Stimulated activated naive B cell treated with anti-CD40 and anti-IgM and Interleukin-4, amounts not matched to agents 10 μg/mL and 1 μg/mL and 100 μg/mL, for 72 hours (primary cell): Measurements from ENCODE around the gene LARGE1.

ENCODE experiments used
- ATAC-seq, 2 donors: fragments of 150-1000 bp; cut with Tn5 transposase; replicated peaks; 2 replicates each; pipeline ENCODE4 v1.10.0; 2021; ENCODE audit warnings: moderate library complexity in 1 of 2
- DNase-seq: peaks from one replicate; pipeline ENCODE4 v3.0.0; 2021
- H3K27ac Mint-ChIP-seq: one replicate; pipeline ENCODE4 v1.8.0; 2022; ENCODE audit warnings: mild to moderate bottlenecking, mixed read lengths
- H3K27me3 Mint-ChIP-seq, 2 donors: one replicate each; pipeline ENCODE4 v1.8.0; 2022; ENCODE audit warnings: mixed read lengths in 2 of 2
- H3K36me3 Mint-ChIP-seq, 2 donors: one replicate each; pipeline ENCODE4 v1.8.0; 2022; ENCODE audit warnings: mixed read lengths in 2 of 2, mild to moderate bottlenecking in 1 of 2
- H3K4me1 Mint-ChIP-seq, 2 donors: one replicate each; pipeline ENCODE4 v1.8.0; 2022; ENCODE audit warnings: mixed read lengths in 2 of 2, mild to moderate bottlenecking in 1 of 2
- H3K4me3 Mint-ChIP-seq, 2 donors: one replicate each; pipeline ENCODE4 v1.8.0; 2022; ENCODE audit warnings: mild to moderate bottlenecking in 2 of 2, mixed read lengths in 2 of 2, moderate library complexity in 1 of 2
- H3K9me3 Mint-ChIP-seq, 2 donors: one replicate each; pipeline ENCODE4 v1.8.0; 2022; ENCODE audit warnings: mixed read lengths in 2 of 2, mild to moderate bottlenecking in 1 of 2

The LARGE1 gene

DNA sequence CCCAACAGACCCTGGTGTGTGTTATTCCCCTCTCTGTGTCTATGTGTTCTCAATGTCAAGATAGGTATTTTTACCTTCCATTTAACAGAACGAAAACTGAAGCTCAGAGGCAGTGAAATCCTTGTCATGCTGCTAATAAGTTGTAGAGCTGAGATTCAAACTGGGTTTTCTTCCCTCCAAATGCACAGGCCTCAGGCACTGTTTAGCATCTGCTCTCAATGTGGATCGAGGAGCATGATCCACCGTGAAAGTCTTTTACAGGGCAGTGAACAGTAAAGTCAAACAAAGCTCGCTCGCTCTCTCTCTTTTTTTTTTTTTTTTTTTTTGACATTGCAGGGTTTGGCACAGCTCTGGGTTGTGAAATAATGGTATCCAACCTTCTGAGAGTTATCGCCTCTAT lies 461.1 kb downstream of the LARGE1 start:
- DNase-seq (no peak), ATAC-seq (no peak)
- Mint-ChIP-seq H3K27me3 (no peaks in the 10 kb centered on the region), H3K27ac (no peak overlapping the region), H3K9me3 (peaks cover 0 to 8% of the 10 kb centered on the region in 2 donors), H3K4me1 (no peaks in the 10 kb centered on the region), H3K36me3 (peaks cover 9 to 15% of the 10 kb centered on the region in 2 donors), H3K4me3 (no peak overlapping the region)

DNA sequence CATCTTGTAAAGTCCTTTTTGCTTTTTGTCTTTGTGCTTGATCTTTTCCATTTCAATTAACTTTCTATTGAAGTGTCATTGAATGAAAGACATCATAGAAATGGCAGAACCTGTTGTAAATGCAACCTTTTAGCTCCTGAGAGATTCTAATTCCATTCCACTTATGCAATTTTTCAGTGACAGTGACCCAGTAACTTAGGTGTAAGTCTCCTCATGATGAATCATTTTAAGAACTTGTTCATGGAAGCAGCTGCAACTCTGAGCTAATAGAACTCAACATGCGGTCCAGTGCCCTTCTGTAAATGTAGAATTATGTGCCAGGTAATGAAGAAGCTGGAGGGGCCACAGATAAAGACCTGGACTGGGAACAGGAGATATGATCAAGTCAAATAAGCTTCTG lies 463.8 kb downstream of the LARGE1 start:
- DNase-seq (no peak), ATAC-seq (no peak)
- Mint-ChIP-seq H3K36me3 (peaks cover 5 to 18% of the 10 kb centered on the region in 2 donors), H3K4me3 (no peak overlapping the region), H3K27me3 (no peaks in the 10 kb centered on the region), H3K9me3 (peaks cover 0 to 6% of the 10 kb centered on the region in 2 donors), H3K4me1 (peaks cover 0 to 2% of the 10 kb centered on the region in 2 donors), H3K27ac (no peak overlapping the region)

DNA sequence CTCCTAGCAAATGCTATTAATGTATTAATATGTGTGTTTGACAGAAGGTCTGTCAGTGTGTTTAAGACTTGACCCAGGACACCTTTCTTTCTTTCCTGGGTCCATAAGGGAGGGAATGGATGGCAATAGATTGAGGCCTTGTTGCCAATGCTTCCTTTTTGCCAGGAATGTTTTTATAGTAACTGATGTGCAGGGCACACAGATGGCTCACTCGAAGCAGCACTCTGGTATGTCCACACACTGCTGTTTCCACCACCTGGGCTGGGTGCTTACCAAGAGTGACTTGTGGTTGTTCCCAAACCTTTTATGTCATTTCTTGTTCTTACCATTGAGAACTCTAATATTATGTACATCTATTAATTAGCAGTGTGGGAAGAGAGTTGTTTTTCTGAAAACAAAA lies 465.2 kb downstream of the LARGE1 start:
- Mint-ChIP-seq H3K36me3 (peaks cover 0 to 10% of the 10 kb centered on the region in 2 donors), H3K27me3 (no peaks in the 10 kb centered on the region), H3K4me1 (peaks cover 0 to 2% of the 10 kb centered on the region in 2 donors), H3K9me3 (no peaks in the 10 kb centered on the region), H3K4me3 (no peak overlapping the region), H3K27ac (no peak overlapping the region)
- DNase-seq (no peak), ATAC-seq (no peak)

DNA sequence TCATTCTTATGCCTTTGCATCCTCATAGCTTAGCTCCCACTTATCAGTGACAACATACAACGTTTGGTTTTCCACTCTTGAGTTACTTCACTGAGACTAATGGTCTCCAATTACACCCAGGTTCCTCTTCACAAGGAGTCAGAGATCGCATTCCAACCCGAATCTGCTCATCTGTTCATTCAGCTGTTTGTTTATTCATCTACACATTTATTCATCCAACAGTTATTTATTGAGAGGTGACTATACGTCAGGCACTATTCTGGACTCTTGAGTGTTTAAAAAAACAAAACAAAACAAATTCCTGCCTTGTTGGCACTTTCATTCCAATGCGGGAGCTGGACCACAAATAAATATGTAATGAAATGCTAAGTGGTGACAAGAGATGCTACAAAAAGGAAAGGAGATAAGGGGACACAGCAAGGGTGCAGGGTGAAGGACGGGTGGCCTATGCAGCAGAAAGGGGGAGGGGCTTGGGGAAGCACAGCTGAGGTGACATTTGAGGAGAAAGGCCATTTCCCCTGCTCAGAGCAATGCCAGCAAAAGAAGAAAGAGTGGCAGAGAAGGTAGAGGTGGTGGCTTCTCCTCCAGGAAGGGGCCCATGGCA lies 468.3 kb downstream of the LARGE1 start:
- H3K27me3 Mint-ChIP-seq: peaks cover 0 to 4% of the 10 kb centered on the region in 2 donors
- DNase-seq (no peak), ATAC-seq (no peak)
- H3K4me1 Mint-ChIP-seq: peaks cover 11 to 18% of the 10 kb centered on the region in 2 donors
- peaks cover 2 to 16% of the 10 kb centered on the region in 2 donors for H3K36me3 Mint-ChIP-seq
- no peaks in the 10 kb centered on the region for H3K9me3 Mint-ChIP-seq
- H3K4me3 Mint-ChIP-seq: no peak overlapping the region
- H3K27ac Mint-ChIP-seq: no peak overlapping the region

DNA sequence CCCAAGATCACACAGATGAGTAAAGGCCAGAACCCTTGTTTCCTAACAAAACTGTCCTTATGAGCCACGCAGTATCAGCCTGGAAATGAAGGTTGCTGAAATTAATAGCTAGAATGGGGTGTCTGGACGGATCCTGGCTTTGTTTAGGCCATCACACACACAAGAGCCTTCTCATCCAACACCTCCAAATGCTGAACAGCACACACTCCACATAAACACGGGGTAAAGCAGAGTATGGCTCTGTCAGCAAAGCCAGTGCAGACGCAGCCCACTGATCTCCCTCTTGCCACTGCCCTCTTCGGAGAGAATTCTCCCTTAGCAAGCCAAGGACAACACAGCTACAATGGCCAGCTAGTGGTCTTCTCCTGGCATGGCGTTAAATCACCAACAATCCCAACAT lies 469.5 kb downstream of the LARGE1 start:
- H3K27me3 Mint-ChIP-seq: peaks cover 0 to 4% of the 10 kb centered on the region in 2 donors
- DNase-seq: no peak
- peaks cover 4 to 15% of the 10 kb centered on the region in 2 donors for H3K36me3 Mint-ChIP-seq
- no peak overlapping the region for H3K4me3 Mint-ChIP-seq
- H3K4me1 Mint-ChIP-seq: peaks cover 13 to 22% of the 10 kb centered on the region in 2 donors
- H3K27ac Mint-ChIP-seq: no peak overlapping the region
- ATAC-seq: no peak
- H3K9me3 Mint-ChIP-seq: no peaks in the 10 kb centered on the region

DNA sequence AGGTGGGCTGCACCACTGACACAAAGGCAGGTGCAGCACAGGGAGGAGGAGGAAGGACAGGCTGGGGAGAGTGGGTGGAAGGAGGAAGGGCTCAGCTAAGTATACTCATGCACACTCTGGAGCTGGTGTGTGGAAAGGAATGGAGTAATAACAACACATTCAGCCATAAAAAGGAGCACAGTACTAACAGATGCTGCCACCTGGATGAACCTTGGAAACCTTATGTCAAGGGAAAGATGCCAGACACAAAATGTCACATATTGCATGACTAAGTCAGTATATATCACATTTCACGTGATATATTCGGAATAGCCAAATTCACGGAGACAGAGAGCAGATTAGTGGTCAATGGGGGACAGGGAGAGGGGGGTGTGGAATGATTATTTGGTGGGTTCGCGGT lies 472.5 kb downstream of the LARGE1 start:
- DNase-seq (no peak), ATAC-seq (no peak)
- no peak overlapping the region for H3K27ac Mint-ChIP-seq
- no peaks in the 10 kb centered on the region for H3K9me3 Mint-ChIP-seq
- H3K4me1 Mint-ChIP-seq: peaks cover 14 to 22% of the 10 kb centered on the region in 2 donors
- H3K4me3 Mint-ChIP-seq: no peak overlapping the region
- H3K36me3 Mint-ChIP-seq: peaks cover 6 to 19% of the 10 kb centered on the region in 2 donors
- H3K27me3 Mint-ChIP-seq: peaks cover 0 to 4% of the 10 kb centered on the region in 2 donors

- peaks cover 25 to 26% of the 10 kb centered on the region in 2 donors for H3K4me1 Mint-ChIP-seq
- ATAC-seq: no peak
- H3K36me3 Mint-ChIP-seq: peaks cover 6 to 21% of the 10 kb centered on the region in 2 donors
- no peaks in the 10 kb centered on the region for H3K9me3 Mint-ChIP-seq
- H3K27me3 Mint-ChIP-seq: peaks cover 4% of the 10 kb centered on the region in 2 donors
- H3K27ac Mint-ChIP-seq: no peak overlapping the region
- H3K4me3 Mint-ChIP-seq: no peak overlapping the region
- DNase-seq: no peak
Observed at GRCh38 chr22:33443683-33444082, 476.6 kb downstream of the LARGE1 start.

DNA sequence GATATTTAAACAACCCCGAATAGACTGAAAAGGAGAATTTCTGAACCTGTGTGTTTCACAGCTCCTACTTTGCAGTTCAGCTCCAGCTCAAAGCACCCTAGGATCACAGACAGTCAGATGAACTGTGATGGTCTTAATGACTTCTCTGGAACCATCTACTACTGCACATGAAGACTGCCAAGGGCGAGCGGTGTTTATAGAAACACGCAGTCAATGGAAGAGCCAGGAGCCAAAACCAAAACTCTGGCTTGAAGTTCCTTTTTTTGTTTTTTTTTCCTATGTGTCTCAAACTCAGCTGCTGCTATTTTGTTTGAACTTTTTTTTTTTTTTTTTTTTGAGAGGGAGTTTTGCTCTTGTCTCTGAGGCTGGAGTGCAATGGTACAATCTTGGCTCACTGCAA lies 479.5 kb downstream of the LARGE1 start:
- no peak for DNase-seq
- no peak overlapping the region for H3K4me3 Mint-ChIP-seq

DNA sequence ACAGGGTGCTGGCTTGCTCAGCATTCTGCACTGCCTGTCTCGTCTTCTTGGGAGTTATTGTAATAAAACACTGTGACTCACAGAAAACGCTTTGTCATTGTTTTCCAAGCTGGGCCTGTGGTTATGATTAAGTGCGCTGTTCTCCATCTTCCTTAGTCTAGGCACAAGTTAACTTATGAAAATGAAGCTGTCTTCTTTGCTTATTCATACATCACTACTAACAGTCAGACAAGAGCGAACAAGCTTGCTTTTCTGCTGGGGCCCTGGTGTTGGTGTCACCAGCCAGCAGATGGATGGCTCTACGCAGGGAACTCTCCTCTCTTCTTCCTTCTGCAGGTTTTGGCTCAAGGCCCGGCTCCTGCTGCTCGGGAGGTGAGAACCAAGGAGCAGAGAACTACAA lies 482.0 kb downstream of the LARGE1 start:
- H3K36me3 Mint-ChIP-seq: peaks cover 1 to 18% of the 10 kb centered on the region in 2 donors
- DNase-seq (no peak), ATAC-seq (peak in 1 of 2 donors; percentile 34)
- H3K9me3 Mint-ChIP-seq: no peaks in the 10 kb centered on the region
- peak overlapping the region; percentile 14 for H3K27ac Mint-ChIP-seq
- H3K4me1 Mint-ChIP-seq: peaks cover 15 to 18% of the 10 kb centered on the region in 2 donors
- peaks cover 0 to 4% of the 10 kb centered on the region in 2 donors for H3K27me3 Mint-ChIP-seq
- no peak overlapping the region for H3K4me3 Mint-ChIP-seq

More for the DNA sequence above, 479.5 kb downstream of the LARGE1 start:
- H3K9me3 Mint-ChIP-seq: no peaks in the 10 kb centered on the region
- no peak for ATAC-seq
- peaks cover 0 to 4% of the 10 kb centered on the region in 2 donors for H3K27me3 Mint-ChIP-seq
- H3K4me1 Mint-ChIP-seq: peaks cover 15 to 20% of the 10 kb centered on the region in 2 donors
- H3K36me3 Mint-ChIP-seq: peaks cover 3 to 22% of the 10 kb centered on the region in 2 donors
- H3K27ac Mint-ChIP-seq: no peak overlapping the region

GRCh38 chr22:33431300-33431699 lies 489.0 kb downstream of the LARGE1 start:
- DNase-seq (no peak), ATAC-seq (no peak)
- Mint-ChIP-seq H3K9me3 (no peaks in the 10 kb centered on the region), H3K27ac (no peak overlapping the region), H3K36me3 (peaks cover 13 to 32% of the 10 kb centered on the region in 2 donors), H3K27me3 (no peaks in the 10 kb centered on the region), H3K4me3 (no peak overlapping the region), H3K4me1 (no peaks in the 10 kb centered on the region)

DNA sequence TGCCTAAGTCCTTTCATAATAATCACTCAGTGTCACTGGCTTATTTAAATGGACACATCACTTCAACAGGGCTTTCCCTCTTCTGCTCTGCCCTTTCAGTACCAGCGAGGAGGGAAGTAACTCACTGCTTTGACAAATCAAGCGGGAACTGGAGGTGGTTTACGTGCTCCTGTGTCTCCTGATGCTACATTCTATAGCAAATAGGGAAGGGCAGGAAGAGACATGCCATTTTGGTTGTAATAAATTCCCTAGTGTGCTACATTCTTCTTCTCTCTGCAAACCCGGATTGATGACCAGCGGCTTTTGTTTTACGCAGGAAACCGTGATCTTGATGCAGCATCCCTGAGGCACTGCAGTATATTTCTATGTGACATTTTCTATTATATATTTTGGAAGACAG lies 491.0 kb downstream of the LARGE1 start:
- ATAC-seq (no peak), DNase-seq (no peak)
- Mint-ChIP-seq H3K27me3 (no peaks in the 10 kb centered on the region), H3K9me3 (no peaks in the 10 kb centered on the region), H3K36me3 (peaks cover 13 to 32% of the 10 kb centered on the region in 2 donors), H3K4me3 (no peak overlapping the region), H3K27ac (no peak overlapping the region), H3K4me1 (no peaks in the 10 kb centered on the region)

DNA sequence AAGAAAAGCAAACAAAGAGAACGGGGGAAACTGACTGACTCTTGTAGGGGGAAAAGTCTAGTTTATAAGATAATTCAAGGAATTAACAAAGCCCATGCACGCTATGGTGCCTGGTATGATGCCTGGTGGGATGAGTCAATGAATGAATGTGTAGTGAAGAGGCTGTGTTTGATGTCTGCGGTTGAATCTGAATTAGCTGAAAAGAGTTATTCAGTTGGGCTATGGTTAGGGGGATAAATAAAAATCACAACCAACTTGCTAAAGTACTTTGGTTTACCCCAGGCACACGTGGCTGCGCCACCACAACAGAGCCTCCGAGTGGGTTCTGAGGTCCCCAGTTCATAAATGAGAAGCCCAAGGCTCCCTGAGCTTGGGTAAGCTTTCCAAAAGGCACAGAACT lies 492.8 kb downstream of the LARGE1 start:
- H3K9me3 Mint-ChIP-seq: no peaks in the 10 kb centered on the region
- H3K4me3 Mint-ChIP-seq: no peak overlapping the region
- DNase-seq (no peak), ATAC-seq (no peak)
- H3K27me3 Mint-ChIP-seq: no peaks in the 10 kb centered on the region
- H3K27ac Mint-ChIP-seq: no peak overlapping the region
- H3K4me1 Mint-ChIP-seq: no peaks in the 10 kb centered on the region
- peaks cover 16 to 29% of the 10 kb centered on the region in 2 donors for H3K36me3 Mint-ChIP-seq

DNA sequence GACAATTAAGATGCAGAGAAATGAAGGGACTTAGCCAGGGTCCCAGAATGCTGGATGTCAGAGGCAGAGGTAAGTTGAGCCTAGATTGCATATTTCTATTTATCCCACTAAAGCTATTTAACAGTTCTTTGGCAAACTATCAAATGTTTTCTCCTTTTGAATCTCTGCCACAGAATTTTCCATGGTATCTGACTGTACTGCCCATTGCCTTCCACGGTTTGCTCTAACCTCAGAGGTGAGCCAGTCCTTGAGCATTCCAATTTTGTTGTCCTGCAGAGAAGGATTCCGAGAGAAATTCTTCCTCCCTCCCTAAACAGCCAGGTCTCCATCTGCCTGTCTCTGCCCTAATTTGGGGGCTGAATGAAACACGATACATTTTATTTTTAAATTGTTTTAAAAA lies 493.8 kb downstream of the LARGE1 start:
- DNase-seq (no peak), ATAC-seq (no peak)
- Mint-ChIP-seq H3K9me3 (no peaks in the 10 kb centered on the region), H3K27ac (no peak overlapping the region), H3K4me1 (no peaks in the 10 kb centered on the region), H3K36me3 (peaks cover 21 to 36% of the 10 kb centered on the region in 2 donors), H3K27me3 (no peaks in the 10 kb centered on the region), H3K4me3 (no peak overlapping the region)

- H3K9me3 Mint-ChIP-seq: peaks cover 6 to 14% of the 10 kb centered on the region in 2 donors
- no peak for DNase-seq
- ATAC-seq: no peak
- no peak overlapping the region for H3K4me3 Mint-ChIP-seq
- H3K27ac Mint-ChIP-seq: no peak overlapping the region
- peaks cover 26 to 41% of the 10 kb centered on the region in 2 donors for H3K36me3 Mint-ChIP-seq
- H3K27me3 Mint-ChIP-seq: no peaks in the 10 kb centered on the region
- peaks cover 0 to 5% of the 10 kb centered on the region in 2 donors for H3K4me1 Mint-ChIP-seq
Observed at GRCh38 chr22:33421859-33422258, 498.4 kb downstream of the LARGE1 start.

GRCh38 chr22:33418484-33418883 lies 501.8 kb downstream of the LARGE1 start:
- Mint-ChIP-seq H3K36me3 (peaks cover 31 to 55% of the 10 kb centered on the region in 2 donors), H3K27me3 (no peaks in the 10 kb centered on the region)

More at GRCh38 chr22:33418484-33418883, 501.8 kb downstream of the LARGE1 start:
- Mint-ChIP-seq H3K4me3 (no peak overlapping the region), H3K9me3 (peaks cover 6 to 17% of the 10 kb centered on the region in 2 donors), H3K27ac (no peak overlapping the region), H3K4me1 (peaks cover 0 to 7% of the 10 kb centered on the region in 2 donors)
- DNase-seq (no peak), ATAC-seq (no peak)
